Thoracic aorta (tissue), 2 donors: ENCODE data around the gene RAVER1. TPM values are rescaled to one million over a fixed set of nuclear protein-coding genes. Genes with fewer than 3 reads are reported as not detected.
"Not testable (repeated sequence)": the region's sequence is repeated elsewhere in the genome, so short reads cannot be mapped to it uniquely, and the experiment has no call there.

ENCODE experiments used
- ATAC-seq: fragments of 150-250 bp; one replicate; pipeline ENCODE4 v1.8.0; 2017; ENCODE audit warnings: low read depth; ENCODE audit not compliant: insufficient number of reproducible peaks, low FRiP score
- DNase-seq: peaks from one replicate; pipeline ENCODE4 v3.0.0-alpha.2; 2020; ENCODE audit warnings: low spot score
- H3K27ac ChIP-seq, 2 donors: fragments of 200-600 bp; sonication (generic); 1 replicate in 1 of 2; 2 replicates in 1 of 2; pipeline ENCODE4 v1.5.1; 2016; ENCODE audit warnings: mild to moderate bottlenecking in 2 of 2, moderate library complexity in 2 of 2
- H3K27me3 ChIP-seq: fragments of 200-600 bp; sonication (generic); replicated peaks from 2 replicates; pipeline ENCODE4 v1.6.0; 2016; ENCODE audit warnings: mild to moderate bottlenecking; ENCODE audit not compliant: insufficient read depth
- H3K36me3 ChIP-seq: fragments of 200-600 bp; sonication (generic); one replicate; pipeline ENCODE4 v1.5.1; 2016
- H3K4me1 ChIP-seq, 2 donors: fragments of 200-600 bp; sonication (generic); 1 replicate in 1 of 2; 2 replicates in 1 of 2; pipeline versions ENCODE4 v1.5.1 to v1.6.0; 2016; ENCODE audit warnings: low read depth in 2 of 2, mild to moderate bottlenecking in 1 of 2; ENCODE audit not compliant: control insufficient read depth in 1 of 2
- H3K4me3 ChIP-seq: fragments of 200-600 bp; sonication (generic); 2 replicates; pipeline ENCODE4 v1.5.1; 2016; ENCODE audit warnings: mild to moderate bottlenecking
- H3K9me3 ChIP-seq: fragments of 200-600 bp; sonication (generic); 2 replicates; pipeline ENCODE4 v1.5.1; 2016
- total RNA-seq, 2 donors: library from RNA; depleted of rRNA; stranded (reverse); fragments of >200 nt; gene quantifications; one replicate each; pipeline versions ENCODE4 v1.1.0 to v1.2.3, GENCODE V29; 2016
- TF ChIP-seq, protein P1 (sequence below): fragments of 200-600 bp; sonication (generic); IDR thresholded peaks from one replicate; pipeline ENCODE4 v1.5.1; 2019; ENCODE audit warnings: antibody characterized with exemption

Gene RAVER1, protein sequence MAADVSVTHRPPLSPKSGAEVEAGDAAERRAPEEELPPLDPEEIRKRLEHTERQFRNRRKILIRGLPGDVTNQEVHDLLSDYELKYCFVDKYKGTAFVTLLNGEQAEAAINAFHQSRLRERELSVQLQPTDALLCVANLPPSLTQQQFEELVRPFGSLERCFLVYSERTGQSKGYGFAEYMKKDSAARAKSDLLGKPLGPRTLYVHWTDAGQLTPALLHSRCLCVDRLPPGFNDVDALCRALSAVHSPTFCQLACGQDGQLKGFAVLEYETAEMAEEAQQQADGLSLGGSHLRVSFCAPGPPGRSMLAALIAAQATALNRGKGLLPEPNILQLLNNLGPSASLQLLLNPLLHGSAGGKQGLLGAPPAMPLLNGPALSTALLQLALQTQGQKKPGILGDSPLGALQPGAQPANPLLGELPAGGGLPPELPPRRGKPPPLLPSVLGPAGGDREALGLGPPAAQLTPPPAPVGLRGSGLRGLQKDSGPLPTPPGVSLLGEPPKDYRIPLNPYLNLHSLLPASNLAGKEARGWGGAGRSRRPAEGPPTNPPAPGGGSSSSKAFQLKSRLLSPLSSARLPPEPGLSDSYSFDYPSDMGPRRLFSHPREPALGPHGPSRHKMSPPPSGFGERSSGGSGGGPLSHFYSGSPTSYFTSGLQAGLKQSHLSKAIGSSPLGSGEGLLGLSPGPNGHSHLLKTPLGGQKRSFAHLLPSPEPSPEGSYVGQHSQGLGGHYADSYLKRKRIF
- total RNA-seq = 10 to 100 TPM; 31.8 to 33.4 TPM

DNA sequence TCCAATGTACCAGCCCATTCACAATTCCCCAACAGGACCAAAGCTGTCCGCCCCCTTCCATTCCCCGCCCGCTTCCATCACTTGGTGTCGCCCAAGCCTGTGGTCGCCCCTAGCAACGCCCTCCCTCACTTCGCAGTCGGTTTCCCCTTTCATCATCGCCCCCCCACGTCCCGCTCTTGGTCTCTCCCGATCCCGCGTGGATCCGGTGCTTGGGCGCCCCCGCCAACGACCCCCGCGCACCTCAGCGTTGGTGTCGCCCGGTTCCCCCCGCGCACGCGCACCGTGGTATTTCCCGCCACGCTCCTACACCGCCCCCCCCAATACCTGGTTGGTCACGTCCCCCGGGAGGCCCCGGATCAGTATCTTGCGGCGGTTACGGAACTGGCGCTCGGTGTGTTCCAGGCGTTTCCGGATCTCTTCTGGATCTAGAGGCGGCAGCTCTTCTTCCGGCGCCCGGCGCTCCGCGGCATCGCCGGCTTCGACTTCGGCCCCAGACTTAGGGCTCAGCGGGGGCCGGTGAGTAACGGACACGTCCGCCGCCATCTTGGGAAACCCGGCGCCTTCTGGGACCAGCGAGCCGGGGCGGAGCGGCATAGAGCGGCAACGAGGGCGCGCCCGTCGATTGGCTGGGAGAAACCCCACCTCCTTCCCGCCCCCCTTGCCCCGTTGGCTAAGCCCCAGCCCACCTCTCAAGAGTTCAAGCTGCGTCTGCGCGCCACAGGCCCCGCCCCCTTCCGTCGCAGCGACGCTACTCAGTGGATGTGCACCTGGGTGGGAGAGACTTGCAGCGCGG, at the start of gene RAVER1:
RAVER1 (minus strand) TSS at position 565 of the 793 bp plus-strand sequence; CDS start at position 543, 22 bp downstream.
- no peaks in the 10 kb centered on the region for H3K27me3 ChIP-seq
- peak within 1 kb of the TSS; percentile 100 for H3K4me3 ChIP-seq
- DNase-seq = peak; percentile 93
- no peaks in the 10 kb centered on the region for H3K9me3 ChIP-seq
- ATAC-seq = peak; percentile 96
- peak within 1 kb of the TSS; percentile 83 to 96 for H3K27ac ChIP-seq
- H3K4me1 ChIP-seq = peaks cover 14 to 23% of the 10 kb centered on the region in 2 donors
- H3K36me3 ChIP-seq = peaks cover 20% of the 10 kb centered on the region
- TF ChIP-seq, protein P1, sequence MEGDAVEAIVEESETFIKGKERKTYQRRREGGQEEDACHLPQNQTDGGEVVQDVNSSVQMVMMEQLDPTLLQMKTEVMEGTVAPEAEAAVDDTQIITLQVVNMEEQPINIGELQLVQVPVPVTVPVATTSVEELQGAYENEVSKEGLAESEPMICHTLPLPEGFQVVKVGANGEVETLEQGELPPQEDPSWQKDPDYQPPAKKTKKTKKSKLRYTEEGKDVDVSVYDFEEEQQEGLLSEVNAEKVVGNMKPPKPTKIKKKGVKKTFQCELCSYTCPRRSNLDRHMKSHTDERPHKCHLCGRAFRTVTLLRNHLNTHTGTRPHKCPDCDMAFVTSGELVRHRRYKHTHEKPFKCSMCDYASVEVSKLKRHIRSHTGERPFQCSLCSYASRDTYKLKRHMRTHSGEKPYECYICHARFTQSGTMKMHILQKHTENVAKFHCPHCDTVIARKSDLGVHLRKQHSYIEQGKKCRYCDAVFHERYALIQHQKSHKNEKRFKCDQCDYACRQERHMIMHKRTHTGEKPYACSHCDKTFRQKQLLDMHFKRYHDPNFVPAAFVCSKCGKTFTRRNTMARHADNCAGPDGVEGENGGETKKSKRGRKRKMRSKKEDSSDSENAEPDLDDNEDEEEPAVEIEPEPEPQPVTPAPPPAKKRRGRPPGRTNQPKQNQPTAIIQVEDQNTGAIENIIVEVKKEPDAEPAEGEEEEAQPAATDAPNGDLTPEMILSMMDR = no peak

DNA sequence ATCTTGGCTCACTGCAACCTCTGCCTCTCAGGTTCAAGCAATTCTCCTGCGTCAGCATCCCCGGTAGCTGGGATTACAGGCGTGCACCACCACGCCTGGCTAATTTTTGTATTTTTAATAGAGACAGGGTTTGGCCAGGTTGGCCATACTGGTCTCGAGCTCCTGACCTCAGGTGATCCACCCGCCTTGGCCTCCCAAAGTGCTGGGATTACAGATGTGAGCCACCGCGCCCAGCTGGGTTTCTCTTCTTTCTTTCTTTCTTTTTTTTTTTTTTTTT, 49.8 kb upstream of the RAVER1 start:
- H3K4me3 ChIP-seq, DNase-seq, H3K27me3 ChIP-seq, ATAC-seq, H3K9me3 ChIP-seq, H3K27ac ChIP-seq, H3K36me3 ChIP-seq: not testable (repeated sequence)
- peaks cover 0 to 11% of the 10 kb centered on the region in 2 donors for H3K4me1 ChIP-seq

DNA sequence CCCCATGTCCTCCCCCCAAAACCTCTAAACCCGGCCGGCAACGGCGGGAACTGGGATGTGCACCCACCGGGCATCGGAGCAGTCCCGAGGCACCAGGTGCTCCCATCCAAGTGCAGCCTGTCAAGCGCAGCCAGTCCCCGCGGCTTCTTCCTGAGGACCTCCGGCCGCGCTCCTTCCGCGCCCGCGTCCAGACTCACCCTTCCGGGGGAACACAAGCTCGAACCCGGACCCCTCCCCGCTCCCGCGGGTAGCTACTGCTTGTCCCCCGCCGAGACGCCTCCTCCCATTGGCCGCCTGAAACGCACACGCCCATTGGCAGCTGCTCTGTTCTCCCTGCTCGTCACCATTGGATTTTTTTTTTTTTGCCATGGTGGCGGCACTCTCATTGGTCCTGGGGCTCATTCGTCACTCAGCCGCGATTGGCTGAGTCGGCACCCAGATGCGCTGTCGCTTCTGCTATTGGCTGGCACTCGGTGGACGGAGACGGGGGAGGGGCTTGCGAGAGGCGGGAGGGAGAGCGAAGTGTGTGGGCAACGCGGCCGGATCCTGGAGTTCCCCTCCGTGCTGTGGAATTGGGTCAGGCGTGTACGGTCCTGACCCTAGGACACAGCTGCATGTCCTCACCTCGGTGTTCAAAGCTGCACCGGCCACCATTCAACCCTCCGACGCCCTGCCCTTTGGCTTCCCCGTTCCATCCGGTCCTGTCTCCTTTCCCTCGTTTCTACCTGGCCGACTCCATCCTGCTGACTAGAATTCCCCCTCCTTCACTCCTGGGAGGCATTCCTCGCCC, 47.2 kb upstream of the RAVER1 start, which contains the start of gene TYK2:
TYK2 (minus strand) TSS at position 260 of the 790 bp plus-strand sequence. CDS start 2,166 bp downstream, outside the sequence.
- Histone ChIP-seq H3K4me1 (peaks cover 0 to 11% of the 10 kb centered on the region in 2 donors), H3K9me3 (no peaks in the 10 kb centered on the region), H3K27me3 (no peaks in the 10 kb centered on the region), H3K27ac (peak within 1 kb of the TSS; percentile 52 to 69), H3K4me3 (peak within 1 kb of the TSS; percentile 83), H3K36me3 (peaks cover 8% of the 10 kb centered on the region)
- ATAC-seq (peak; percentile 99), DNase-seq (peak; percentile 96)
- TF ChIP-seq, protein P1 = no peak

DNA sequence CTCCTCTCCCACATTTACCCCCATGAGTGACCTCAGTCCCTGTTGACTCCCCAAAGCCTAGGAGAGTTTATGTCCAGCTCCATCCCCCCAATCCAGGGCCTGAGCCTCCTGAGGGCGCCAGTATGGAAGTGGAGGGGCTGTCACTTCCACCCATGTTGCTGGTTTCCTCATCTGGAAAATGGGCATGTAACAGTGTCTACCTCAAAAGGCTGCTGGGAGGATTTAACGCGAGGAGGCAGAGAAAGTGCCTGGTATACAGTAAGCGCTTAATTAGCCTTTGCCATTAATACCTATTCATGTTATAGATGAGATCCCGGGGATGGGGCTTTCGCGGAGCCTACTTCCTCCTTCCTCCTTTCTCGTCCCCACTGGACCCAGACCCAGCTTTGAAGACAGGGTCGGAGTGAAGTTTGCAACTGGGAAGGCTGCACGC, 46.6 kb upstream of the RAVER1 start:
- DNase-seq = no peak
- peak; percentile 0 for ATAC-seq

More for the DNA sequence above, 46.6 kb upstream of the RAVER1 start:
- no peaks in the 10 kb centered on the region for H3K9me3 ChIP-seq
- TF ChIP-seq, protein P1 = no peak
- no peaks in the 10 kb centered on the region for H3K27me3 ChIP-seq
- H3K4me1 ChIP-seq = peaks cover 0 to 11% of the 10 kb centered on the region in 2 donors
- peaks cover 8% of the 10 kb centered on the region for H3K36me3 ChIP-seq
- H3K4me3 ChIP-seq = peak overlapping the region; percentile 83
- peak overlapping the region; percentile 51 to 69 for H3K27ac ChIP-seq
